ENCODE results near the gene KCNA2. TPM values are rescaled to one million over a fixed set of nuclear protein-coding genes. Genes with fewer than 3 reads are reported as not detected.

The KCNA2 gene
- total and polyA plus RNA-seq, 2 of the 13 experiments (the other 11 are each of a cell fraction or from before 2014, with no cell fraction given), result not detected

DNA sequence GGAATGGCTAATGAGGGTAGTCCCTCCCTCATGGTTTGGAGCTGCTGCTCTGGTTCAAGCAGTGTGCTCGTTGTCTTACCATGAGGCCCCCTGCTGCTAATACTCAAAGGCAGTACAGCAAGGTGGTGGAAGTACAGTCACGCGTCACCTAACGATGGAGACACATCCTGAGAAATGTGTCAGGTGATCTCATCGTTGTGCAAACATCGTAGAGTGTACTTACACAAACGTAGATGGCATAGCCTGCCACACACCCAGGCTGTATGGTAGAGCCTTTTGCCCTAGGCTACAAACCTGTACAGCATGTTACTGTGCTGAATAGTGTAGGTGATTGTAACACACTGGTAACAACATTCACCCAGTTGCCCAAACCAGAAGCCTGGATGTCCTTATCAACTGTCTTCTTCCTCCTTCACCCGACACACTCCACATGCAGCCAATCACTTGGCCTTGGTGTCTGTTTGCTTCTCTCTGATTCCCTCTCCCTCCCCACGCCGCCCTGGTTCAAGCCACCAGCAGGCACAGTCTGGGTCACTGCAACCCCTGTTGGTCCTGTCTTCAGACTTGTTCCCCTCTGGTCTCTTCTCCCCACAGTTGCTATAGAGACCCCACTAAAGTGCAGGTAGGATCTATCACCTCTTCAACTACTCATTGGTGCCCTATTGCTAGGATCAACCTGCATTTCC lies 6.0 kb upstream of the KCNA2 start:
- no peak for ATAC-seq
- intact Hi-C loops (cut with micrococcal nuclease; ENCODE audit: unreplicated experiment), result loop anchor here (10.0 kb wide), 1 partner anchor 87 kb away; no protein-coding TSS in a partner anchor
- 4% methylated on average over 3 of the region's 10 CpGs for WGBS (ENCODE audit: low lambda C conversion rate)
- Histone ChIP-seq H2AFZ (ENCODE audit: low read length) (no peak overlapping the region), H3K4me3 (replicated peaks in 1 of 3; ENCODE audit: insufficient read depth in 1 of 3, low read depth in 2 of 3, low read length in 3 of 3) (no peak overlapping the region), H3K9ac (ENCODE audit: insufficient read depth, low read depth, low read length) (no peak overlapping the region), H4K20me1 (ENCODE audit: insufficient read depth, low read length) (no peaks in the 10 kb centered on the region; the same call in 1 of the 2 replicates), H3K27me3 (ENCODE audit: control insufficient read depth in 1 of 2, insufficient read depth in 2 of 2, low read length in 2 of 2) (peaks cover 5 to 31% of the 10 kb centered on the region in 2 experiments; a peak in 3 of 5 replicates), H3K79me2 (ENCODE audit: insufficient read depth, low read length) (no peaks in the 10 kb centered on the region), H3K36me3 (replicated peaks in 1 of 2; ENCODE audit: control insufficient read depth in 1 of 2, insufficient read depth in 2 of 2, low read length in 2 of 2) (no peaks in the 10 kb centered on the region), H3K4me1 (ENCODE audit: insufficient read depth, low read length) (no peaks in the 10 kb centered on the region), H3K9me3 (ENCODE audit: low read length) (no peaks in the 10 kb centered on the region), H3K27ac (ENCODE audit: extremely low read length, insufficient read depth, low read length) (no peak overlapping the region), H3K4me2 (ENCODE audit: low read depth, low read length) (no peak overlapping the region)
- no peak for TF ChIP-seq MTA1 (CRISPR knock-in tag; IDR thresholded peaks at IDR 0.05; ENCODE audit: borderline replicate concordance)
- no peak for TF ChIP-seq NR2F1 (CRISPR knock-in tag; IDR thresholded peaks at IDR 0.05)
- TF ChIP-seq WIZ (CRISPR knock-in tag; IDR thresholded peaks at IDR 0.05), result no peak
- TF ChIP-seq, protein P1, sequence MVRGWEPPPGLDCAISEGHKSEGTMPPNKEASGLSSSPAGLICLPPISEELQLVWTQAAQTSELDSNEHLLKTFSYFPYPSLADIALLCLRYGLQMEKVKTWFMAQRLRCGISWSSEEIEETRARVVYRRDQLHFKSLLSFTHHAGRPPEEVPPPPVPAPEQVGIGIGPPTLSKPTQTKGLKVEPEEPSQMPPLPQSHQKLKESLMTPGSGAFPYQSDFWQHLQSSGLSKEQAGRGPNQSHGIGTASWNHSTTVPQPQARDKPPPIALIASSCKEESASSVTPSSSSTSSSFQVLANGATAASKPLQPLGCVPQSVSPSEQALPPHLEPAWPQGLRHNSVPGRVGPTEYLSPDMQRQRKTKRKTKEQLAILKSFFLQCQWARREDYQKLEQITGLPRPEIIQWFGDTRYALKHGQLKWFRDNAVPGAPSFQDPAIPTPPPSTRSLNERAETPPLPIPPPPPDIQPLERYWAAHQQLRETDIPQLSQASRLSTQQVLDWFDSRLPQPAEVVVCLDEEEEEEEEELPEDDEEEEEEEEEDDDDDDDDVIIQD (CRISPR knock-in tag; IDR thresholded peaks at IDR 0.05; ENCODE audit: low read depth), result no peak
- no peak for TF ChIP-seq PHF21A (CRISPR knock-in tag; IDR thresholded peaks at IDR 0.05)
- TF ChIP-seq, protein P2, sequence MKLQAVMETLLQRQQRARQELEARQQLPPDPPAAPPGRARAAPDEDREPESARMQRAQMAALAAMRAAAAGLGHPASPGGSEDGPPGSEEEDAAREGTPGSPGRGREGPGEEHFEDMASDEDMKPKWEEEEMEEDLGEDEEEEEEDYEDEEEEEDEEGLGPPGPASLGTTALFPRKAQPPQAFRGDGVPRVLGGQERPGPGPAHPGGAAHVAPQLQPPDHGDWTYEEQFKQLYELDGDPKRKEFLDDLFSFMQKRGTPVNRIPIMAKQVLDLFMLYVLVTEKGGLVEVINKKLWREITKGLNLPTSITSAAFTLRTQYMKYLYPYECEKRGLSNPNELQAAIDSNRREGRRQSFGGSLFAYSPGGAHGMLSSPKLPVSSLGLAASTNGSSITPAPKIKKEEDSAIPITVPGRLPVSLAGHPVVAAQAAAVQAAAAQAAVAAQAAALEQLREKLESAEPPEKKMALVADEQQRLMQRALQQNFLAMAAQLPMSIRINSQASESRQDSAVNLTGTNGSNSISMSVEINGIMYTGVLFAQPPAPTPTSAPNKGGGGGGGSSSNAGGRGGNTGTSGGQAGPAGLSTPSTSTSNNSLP (IDR thresholded peaks at IDR 0.05; ENCODE audit: low read depth, low read length), result no peak
- no peak for TF ChIP-seq ESRRA (CRISPR knock-in tag; IDR thresholded peaks at IDR 0.05; ENCODE audit: low read depth)
- TF ChIP-seq, protein P3, sequence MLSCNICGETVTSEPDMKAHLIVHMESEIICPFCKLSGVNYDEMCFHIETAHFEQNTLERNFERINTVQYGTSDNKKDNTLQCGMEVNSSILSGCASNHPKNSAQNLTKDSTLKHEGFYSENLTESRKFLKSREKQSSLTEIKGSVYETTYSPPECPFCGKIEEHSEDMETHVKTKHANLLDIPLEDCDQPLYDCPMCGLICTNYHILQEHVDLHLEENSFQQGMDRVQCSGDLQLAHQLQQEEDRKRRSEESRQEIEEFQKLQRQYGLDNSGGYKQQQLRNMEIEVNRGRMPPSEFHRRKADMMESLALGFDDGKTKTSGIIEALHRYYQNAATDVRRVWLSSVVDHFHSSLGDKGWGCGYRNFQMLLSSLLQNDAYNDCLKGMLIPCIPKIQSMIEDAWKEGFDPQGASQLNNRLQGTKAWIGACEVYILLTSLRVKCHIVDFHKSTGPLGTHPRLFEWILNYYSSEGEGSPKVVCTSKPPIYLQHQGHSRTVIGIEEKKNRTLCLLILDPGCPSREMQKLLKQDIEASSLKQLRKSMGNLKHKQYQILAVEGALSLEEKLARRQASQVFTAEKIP (CRISPR knock-in tag; IDR thresholded peaks at IDR 0.05; ENCODE audit: borderline replicate concordance), result no peak
- TF ChIP-seq, protein P4, sequence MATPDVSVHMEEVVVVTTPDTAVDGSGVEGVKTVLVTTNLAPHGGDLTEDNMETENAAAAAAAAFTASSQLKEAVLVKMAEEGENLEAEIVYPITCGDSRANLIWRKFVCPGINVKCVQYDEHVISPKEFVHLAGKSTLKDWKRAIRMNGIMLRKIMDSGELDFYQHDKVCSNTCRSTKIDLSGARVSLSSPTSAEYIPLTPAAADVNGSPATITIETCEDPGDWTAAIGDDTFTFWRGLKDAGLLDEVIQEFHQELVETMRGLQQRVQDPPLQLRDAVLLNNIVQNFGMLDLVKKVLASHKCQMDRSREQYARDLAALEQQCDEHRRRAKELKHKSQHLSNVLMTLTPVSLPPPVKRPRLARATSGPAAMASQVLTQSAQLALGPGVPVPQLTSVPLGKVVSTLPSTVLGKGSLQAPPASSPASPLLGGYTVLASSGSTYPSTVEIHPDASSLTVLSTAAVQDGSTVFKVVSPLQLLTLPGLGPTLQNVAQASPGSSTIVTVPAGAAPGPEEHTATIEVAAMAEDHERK (CRISPR knock-in tag; IDR thresholded peaks at IDR 0.05; ENCODE audit: low read depth), result no peak
- no peak for TF ChIP-seq ZNF136 (CRISPR knock-in tag; IDR thresholded peaks at IDR 0.05; ENCODE audit: low read depth)
- in situ Hi-C loops (cut with HindIII; ENCODE audit: extremely low pct_ligation_motif_present, low pct_unique_long_range_greater_than_20kb), result loop anchor here (5.0 kb wide), 1 partner anchor 55 kb away; no protein-coding TSS in a partner anchor
- BruUV-seq (replicated peaks), result no TSS peak
- no peak for FAIRE-seq
- ChIA-PET POLR2A (no interaction called here), CTCF (ENCODE audit: low intra/inter-chr PET ratio, low total read pairs) (no interaction called here)
- DNase-seq (ENCODE audit: low spot score), result no peak
